HUES64 (cell line): Measurements from ENCODE around the gene HMGXB3.
"Not testable (repeated sequence)": the region's sequence is repeated elsewhere in the genome, so short reads cannot be mapped to it uniquely, and the experiment has no call there.

Source experiments
- H3K27ac ChIP-seq: 2 replicates; pipeline ENCODE4 v1.7.0; 2013; ENCODE audit warnings: low read depth, low read length, inconsistent platforms
- H3K27me3 ChIP-seq: 2 replicates; pipeline ENCODE4 v1.6.1; 2013; ENCODE audit warnings: mild to moderate bottlenecking, low read length; ENCODE audit not compliant: insufficient read depth
- H3K36me3 ChIP-seq: 2 replicates; pipeline ENCODE4 v1.6.1; 2013; ENCODE audit warnings: mild to moderate bottlenecking, low read length; ENCODE audit not compliant: insufficient read depth
- H3K4me1 ChIP-seq: 2 replicates; pipeline ENCODE4 v1.6.1; 2013; ENCODE audit warnings: mild to moderate bottlenecking, low read length, moderate library complexity; ENCODE audit not compliant: insufficient read depth
- H3K4me3 ChIP-seq: 2 replicates; pipeline ENCODE4 v1.5.1; 2013; ENCODE audit warnings: mild to moderate bottlenecking, low read length, moderate library complexity
- H3K9ac ChIP-seq: 2 replicates; pipeline ENCODE4 v1.6.1; 2013; ENCODE audit warnings: mild to moderate bottlenecking, low read depth, low read length
- H3K9me3 ChIP-seq: 2 replicates; pipeline ENCODE4 v1.6.1; 2013; ENCODE audit warnings: low read depth, low read length; ENCODE audit not compliant: insufficient read depth
- WGBS: fragments of 150-250, 120-280 bp; methylation state at CpG from one replicate; pipeline ENCODE4 v1.1.7; 2013; ENCODE audit warnings: missing lambda C conversion rate; 5-methylcytosine and 5-hydroxymethylcytosine counted together

Gene HMGXB3

DNA sequence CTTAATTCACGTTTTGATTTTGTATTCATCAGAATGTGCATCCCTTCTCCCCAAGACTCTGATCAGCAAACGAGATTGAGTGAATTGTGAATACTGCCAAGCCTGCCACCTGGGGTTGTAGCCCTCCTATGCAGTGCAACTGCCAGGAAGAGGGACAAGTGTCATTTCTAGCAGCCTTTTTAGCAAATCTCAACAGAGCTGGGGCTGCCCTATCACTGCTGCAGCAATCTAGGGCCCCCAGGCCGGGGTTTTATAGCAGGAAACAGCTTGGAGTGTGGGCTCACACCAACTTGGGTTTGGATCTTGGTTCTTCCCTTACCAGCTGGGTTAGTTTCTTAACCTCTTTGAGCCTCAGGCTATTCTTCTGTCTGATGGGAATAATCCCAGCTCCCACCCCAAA is 81.8 kb downstream of the HMGXB3 start:
- WGBS: 43% methylated on average over 3 of the region's 3 CpGs
- Histone ChIP-seq H3K9me3 (no peaks in the 10 kb centered on the region), H3K4me3 (no peak overlapping the region), H3K4me1 (peaks cover 18% of the 10 kb centered on the region), H3K36me3 (no peaks in the 10 kb centered on the region), H3K9ac (no peak overlapping the region), H3K27ac (no peak overlapping the region), H3K27me3 (no peaks in the 10 kb centered on the region)

DNA sequence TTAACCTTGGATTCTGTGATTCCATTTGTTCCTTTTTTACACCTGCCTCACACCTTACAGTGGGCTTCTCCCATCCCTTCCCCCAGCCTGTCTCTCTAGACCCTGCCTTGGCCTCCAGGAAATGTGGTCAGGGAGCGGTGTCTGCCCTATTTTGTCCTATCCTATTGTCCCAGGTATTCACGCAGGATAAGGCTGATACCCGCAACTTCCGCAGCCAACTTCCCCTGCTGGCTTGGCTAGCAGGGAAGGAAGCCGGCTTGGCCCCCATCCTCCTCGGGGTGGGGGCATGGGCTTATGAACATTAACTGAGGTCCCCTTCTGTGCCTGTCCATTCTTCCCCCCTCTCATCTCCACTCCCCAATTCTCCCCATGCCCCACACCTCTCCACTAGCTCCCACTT is 82.3 kb downstream of the HMGXB3 start:
- Histone ChIP-seq H3K4me3 (no peak overlapping the region), H3K36me3 (no peaks in the 10 kb centered on the region), H3K9ac (no peak overlapping the region), H3K4me1 (peaks cover 18% of the 10 kb centered on the region), H3K27ac (no peak overlapping the region), H3K27me3 (no peaks in the 10 kb centered on the region), H3K9me3 (no peaks in the 10 kb centered on the region)
- WGBS: 88% methylated on average over 6 of the region's 6 CpGs

GRCh38 chr5:150084754-150085153 is 84.2 kb downstream of the HMGXB3 start:
- not testable (repeated sequence) for H3K27ac ChIP-seq, H3K9me3 ChIP-seq, H3K9ac ChIP-seq, H3K27me3 ChIP-seq, H3K4me3 ChIP-seq, H3K36me3 ChIP-seq
- H3K4me1 ChIP-seq: peaks cover 18% of the 10 kb centered on the region
- 93% methylated on average over 6 of the region's 6 CpGs for WGBS

- peaks cover 18% of the 10 kb centered on the region for H3K4me1 ChIP-seq
- no peak overlapping the region for H3K27ac ChIP-seq
- no peaks in the 10 kb centered on the region for H3K9me3 ChIP-seq
- no peak overlapping the region for H3K4me3 ChIP-seq
- 88% methylated on average over 7 of the region's 7 CpGs for WGBS
- no peaks in the 10 kb centered on the region for H3K36me3 ChIP-seq
- H3K27me3 ChIP-seq: no peaks in the 10 kb centered on the region
- H3K9ac ChIP-seq: no peak overlapping the region
These were observed 84.8 kb downstream of the HMGXB3 start for GRCh38 chr5:150085191-150085912.

DNA sequence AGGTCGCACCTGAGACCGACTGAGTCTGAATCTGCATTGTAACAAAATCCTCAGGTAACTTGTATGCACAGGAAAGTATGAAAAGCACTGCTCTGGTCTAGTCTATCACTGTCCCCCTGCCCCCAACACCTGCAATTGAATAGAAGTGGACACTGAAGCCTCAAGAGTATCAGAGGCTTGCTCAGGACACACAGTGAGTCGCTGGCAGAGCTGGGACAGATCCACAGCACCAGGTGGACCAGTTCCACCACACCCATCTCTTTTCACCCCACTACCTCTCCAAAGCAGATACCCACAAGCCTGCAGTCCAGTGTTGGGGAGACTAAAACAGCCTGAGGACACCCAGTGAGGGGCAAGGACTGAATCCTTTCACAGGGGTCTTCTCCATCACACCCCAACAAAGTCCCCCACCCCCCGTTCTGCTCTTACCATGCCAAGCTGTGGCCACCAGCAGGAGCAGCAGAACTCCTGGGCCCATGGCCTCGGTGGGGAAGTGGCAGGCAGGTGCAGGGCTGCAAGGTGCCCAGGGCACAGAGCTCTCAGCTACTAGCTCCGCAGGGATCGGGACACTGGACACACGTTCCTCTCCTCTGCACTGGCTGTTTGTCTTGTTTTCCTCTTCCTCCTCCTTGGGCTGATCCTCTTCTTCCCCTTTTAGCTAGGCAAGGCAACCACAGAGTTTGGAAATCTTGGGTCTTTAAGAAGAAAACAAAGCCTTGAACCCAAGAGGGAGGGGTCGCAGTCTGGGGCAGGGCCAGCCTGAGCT is 85.6 kb downstream of the HMGXB3 start, which contains the start of gene CSF1R:
Gene CSF1R, minus strand, starts transcription at position 605 of the 766 bp plus-strand sequence. Its CDS starts 127 bp downstream, at position 478.
- Histone ChIP-seq H3K4me1 (peaks cover 18% of the 10 kb centered on the region), H3K9ac (no peak within 1 kb of the TSS)

GRCh38 chr5:150092159-150092787 is 91.7 kb downstream of the HMGXB3 start:
- H3K4me3 ChIP-seq: no peak overlapping the region
- H3K4me1 ChIP-seq: no peaks in the 10 kb centered on the region
- H3K9me3 ChIP-seq: no peaks in the 10 kb centered on the region
- no peaks in the 10 kb centered on the region; the same call in 1 of the 2 replicates for H3K27me3 ChIP-seq
- no peak overlapping the region for H3K27ac ChIP-seq
- WGBS: 81% methylated on average over 3 of the region's 3 CpGs
- no peak overlapping the region for H3K9ac ChIP-seq
- no peaks in the 10 kb centered on the region for H3K36me3 ChIP-seq

More for the DNA sequence above, 85.6 kb downstream of the HMGXB3 start, which contains the start of gene CSF1R:
- 93% methylated on average over 9 of the region's 9 CpGs for WGBS
- Histone ChIP-seq H3K27me3 (no peaks in the 10 kb centered on the region), H3K9me3 (no peaks in the 10 kb centered on the region), H3K36me3 (no peaks in the 10 kb centered on the region), H3K27ac (no peak within 1 kb of the TSS), H3K4me3 (no peak within 1 kb of the TSS)

DNA sequence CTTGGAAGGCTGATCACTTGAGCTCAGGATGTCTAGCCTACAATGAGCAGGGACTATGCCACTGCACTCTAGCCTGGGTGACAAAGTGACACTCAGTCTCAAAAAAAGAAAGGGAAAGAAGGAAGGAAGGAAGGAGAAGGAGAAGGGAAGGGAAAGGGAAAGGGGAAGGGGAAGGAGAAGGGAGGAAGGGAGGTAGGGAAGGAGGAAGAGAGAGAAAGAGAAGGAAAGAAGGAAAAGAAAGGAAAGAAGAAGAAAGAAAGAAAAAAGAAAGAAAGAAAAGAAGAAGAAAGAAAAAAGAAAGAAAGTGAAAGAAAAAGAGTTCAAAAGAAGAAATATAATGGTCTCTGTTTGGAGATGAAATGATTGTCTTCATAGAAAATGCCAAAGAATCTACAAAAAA is 96.6 kb downstream of the HMGXB3 start:
- Histone ChIP-seq H3K36me3 (no peaks in the 10 kb centered on the region), H3K27me3 (no peaks in the 10 kb centered on the region; the same call in 1 of the 2 replicates), H3K4me3 (no peak overlapping the region), H3K4me1 (no peaks in the 10 kb centered on the region), H3K9me3 (no peaks in the 10 kb centered on the region), H3K9ac (no peak overlapping the region), H3K27ac (no peak overlapping the region)

- Histone ChIP-seq H3K36me3 (no peaks in the 10 kb centered on the region), H3K27ac (no peak overlapping the region), H3K9me3 (no peaks in the 10 kb centered on the region), H3K4me1 (no peaks in the 10 kb centered on the region), H3K9ac (no peak overlapping the region), H3K27me3 (no peaks in the 10 kb centered on the region; the same call in 1 of the 2 replicates), H3K4me3 (no peak overlapping the region)
- 78% methylated on average over 6 of the region's 6 CpGs for WGBS
These were observed 100.5 kb downstream of the HMGXB3 start for GRCh38 chr5:150101023-150101422.
